NCI-H524 (cell line): Measurements from ENCODE around the gene DENR.

Experiments used
- DNase-seq, 2 experiments: peaks; one replicate each; lab custom pipeline; 2025; lab: John Stamatoyannopoulos, UW

Gene DENR

GRCh38 chr12:122820138-122820537, 67.5 kb downstream of the DENR start:
- DNase-seq: no peak
